Ascending aorta (tissue), 2 donors: ENCODE results near the gene MMADHC. TPM values are rescaled to one million over a fixed set of nuclear protein-coding genes. Genes with fewer than 3 reads are reported as not detected.

Source experiments
- DNase-seq, 2 donors: peaks; one replicate each; pipeline ENCODE4 v3.0.0-alpha.2; 2019; ENCODE audit warnings: low spot score in 2 of 2
- H3K27ac ChIP-seq, 2 donors: fragments of 200-600 bp; sonication (generic); one replicate each; pipeline ENCODE4 v1.5.1; 2016 to 2017; ENCODE audit warnings: mild to moderate bottlenecking in 1 of 2
- H3K27me3 ChIP-seq: fragments of 200-600 bp; sonication (generic); one replicate; pipeline ENCODE4 v1.5.1; 2017
- H3K36me3 ChIP-seq, 2 donors: fragments of 200-600 bp; sonication (generic); one replicate each; pipeline ENCODE4 v1.5.1; 2016
- H3K4me1 ChIP-seq, 2 donors: fragments of 200-600 bp; sonication (generic); one replicate each; pipeline ENCODE4 v1.5.1; 2016 to 2017; ENCODE audit warnings: mild to moderate bottlenecking in 1 of 2
- H3K4me3 ChIP-seq, 2 donors: fragments of 200-600 bp; sonication (generic); one replicate each; pipeline ENCODE4 v1.5.1; 2016 to 2017; ENCODE audit warnings: mild to moderate bottlenecking in 1 of 2
- H3K9me3 ChIP-seq, 2 donors: fragments of 200-600 bp; sonication (generic); one replicate each; pipeline ENCODE4 v1.5.1; 2016
- intact Hi-C: fragments of 100-400 bp; cut with DNase I; formaldehyde crosslinking; loops from one replicate; pipeline ENCODE4 v1.15.1; 2023
- total RNA-seq: library from RNA; depleted of rRNA; stranded (reverse); fragments of >200 nt; gene quantifications from one replicate; pipeline ENCODE4 v1.1.0, GENCODE V29; 2016
- TF ChIP-seq, protein P1 (sequence below), 3 experiments: fragments of 200-600 bp in 2 of 3; fragments of 450-650 bp in 1 of 3; sonication (generic) in 2 of 3; IDR thresholded peaks; one replicate each; pipeline ENCODE4 v1.5.1; 2016 to 2019; ENCODE audit warnings: antibody characterized with exemption in 3 of 3, mild to moderate bottlenecking in 1 of 3, moderate library complexity in 1 of 3

The MMADHC gene
- 35.8 TPM for total RNA-seq

- no peaks in the 10 kb centered on the region for H3K27me3 ChIP-seq
- H3K9me3 ChIP-seq: no peaks in the 10 kb centered on the region
- H3K27ac ChIP-seq: peak within 1 kb of the TSS; percentile 89 to 99
- intact Hi-C loops: loop anchor here (1.0 to 10.0 kb wide), 10 partner anchors 253 to 1827 kb away; partner anchors contain the start of genes ACVR2A, EPC2, LYPD6 and MBD5
- H3K36me3 ChIP-seq: no peaks in the 10 kb centered on the region
- TF ChIP-seq, protein P1, sequence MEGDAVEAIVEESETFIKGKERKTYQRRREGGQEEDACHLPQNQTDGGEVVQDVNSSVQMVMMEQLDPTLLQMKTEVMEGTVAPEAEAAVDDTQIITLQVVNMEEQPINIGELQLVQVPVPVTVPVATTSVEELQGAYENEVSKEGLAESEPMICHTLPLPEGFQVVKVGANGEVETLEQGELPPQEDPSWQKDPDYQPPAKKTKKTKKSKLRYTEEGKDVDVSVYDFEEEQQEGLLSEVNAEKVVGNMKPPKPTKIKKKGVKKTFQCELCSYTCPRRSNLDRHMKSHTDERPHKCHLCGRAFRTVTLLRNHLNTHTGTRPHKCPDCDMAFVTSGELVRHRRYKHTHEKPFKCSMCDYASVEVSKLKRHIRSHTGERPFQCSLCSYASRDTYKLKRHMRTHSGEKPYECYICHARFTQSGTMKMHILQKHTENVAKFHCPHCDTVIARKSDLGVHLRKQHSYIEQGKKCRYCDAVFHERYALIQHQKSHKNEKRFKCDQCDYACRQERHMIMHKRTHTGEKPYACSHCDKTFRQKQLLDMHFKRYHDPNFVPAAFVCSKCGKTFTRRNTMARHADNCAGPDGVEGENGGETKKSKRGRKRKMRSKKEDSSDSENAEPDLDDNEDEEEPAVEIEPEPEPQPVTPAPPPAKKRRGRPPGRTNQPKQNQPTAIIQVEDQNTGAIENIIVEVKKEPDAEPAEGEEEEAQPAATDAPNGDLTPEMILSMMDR (IDR thresholded peaks at IDR 0.05): no peak
- peaks cover 0 to 16% of the 10 kb centered on the region in 2 donors for H3K4me1 ChIP-seq
- peak; percentile 76 to 97 for DNase-seq
- peak within 1 kb of the TSS; percentile 72 to 84 for H3K4me3 ChIP-seq
Measured at GRCh38 chr2:149587220-149587949, at the start of gene MMADHC. Gene MMADHC, minus strand, starts transcription at chr2:149587775. Its CDS starts 678 bp downstream, at chr2:149587097.

DNA sequence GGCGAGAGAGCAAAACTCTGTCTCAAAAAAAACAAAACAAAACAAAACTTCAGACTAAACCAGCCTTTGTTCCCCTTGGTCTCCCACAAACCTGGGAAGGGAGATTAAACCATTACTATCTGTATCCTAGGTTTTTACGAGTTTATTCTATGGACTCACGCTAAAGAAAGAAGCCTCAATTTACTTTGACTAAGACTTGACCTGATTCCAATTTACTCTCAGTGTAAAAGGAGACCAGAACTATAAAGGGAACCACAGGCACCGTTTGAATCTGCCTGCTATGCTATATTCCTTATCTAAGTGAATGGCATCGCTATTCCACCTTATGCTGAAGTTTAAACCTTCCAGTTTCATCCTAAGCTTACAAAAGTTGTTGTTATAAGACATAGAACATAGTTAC is 46.5 kb upstream of the MMADHC start:
- Histone ChIP-seq H3K4me1 (no peaks in the 10 kb centered on the region), H3K27ac (no peak overlapping the region), H3K9me3 (no peaks in the 10 kb centered on the region), H3K36me3 (no peaks in the 10 kb centered on the region), H3K4me3 (no peak overlapping the region), H3K27me3 (no peaks in the 10 kb centered on the region)
- no peak for DNase-seq
- intact Hi-C loops: no loop called here
- TF ChIP-seq, protein P1 (IDR thresholded peaks at IDR 0.05): no peak

GRCh38 chr2:149630445-149630844 is 42.9 kb upstream of the MMADHC start:
- TF ChIP-seq, protein P1 (IDR thresholded peaks at IDR 0.05): no peak
- H3K4me1 ChIP-seq: no peaks in the 10 kb centered on the region
- H3K36me3 ChIP-seq: no peaks in the 10 kb centered on the region
- H3K27ac ChIP-seq: no peak overlapping the region
- no peak overlapping the region for H3K4me3 ChIP-seq
- DNase-seq: no peak
- H3K27me3 ChIP-seq: no peaks in the 10 kb centered on the region
- no peaks in the 10 kb centered on the region for H3K9me3 ChIP-seq
- intact Hi-C loops: no loop called here

GRCh38 chr2:149629026-149629425 is 41.5 kb upstream of the MMADHC start:
- no peaks in the 10 kb centered on the region for H3K36me3 ChIP-seq
- no peak overlapping the region for H3K4me3 ChIP-seq
- TF ChIP-seq, protein P1 (IDR thresholded peaks at IDR 0.05): no peak
- no peaks in the 10 kb centered on the region for H3K4me1 ChIP-seq
- DNase-seq: no peak
- no peak overlapping the region for H3K27ac ChIP-seq
- H3K9me3 ChIP-seq: no peaks in the 10 kb centered on the region
- no peaks in the 10 kb centered on the region for H3K27me3 ChIP-seq
- intact Hi-C loops: no loop called here

DNA sequence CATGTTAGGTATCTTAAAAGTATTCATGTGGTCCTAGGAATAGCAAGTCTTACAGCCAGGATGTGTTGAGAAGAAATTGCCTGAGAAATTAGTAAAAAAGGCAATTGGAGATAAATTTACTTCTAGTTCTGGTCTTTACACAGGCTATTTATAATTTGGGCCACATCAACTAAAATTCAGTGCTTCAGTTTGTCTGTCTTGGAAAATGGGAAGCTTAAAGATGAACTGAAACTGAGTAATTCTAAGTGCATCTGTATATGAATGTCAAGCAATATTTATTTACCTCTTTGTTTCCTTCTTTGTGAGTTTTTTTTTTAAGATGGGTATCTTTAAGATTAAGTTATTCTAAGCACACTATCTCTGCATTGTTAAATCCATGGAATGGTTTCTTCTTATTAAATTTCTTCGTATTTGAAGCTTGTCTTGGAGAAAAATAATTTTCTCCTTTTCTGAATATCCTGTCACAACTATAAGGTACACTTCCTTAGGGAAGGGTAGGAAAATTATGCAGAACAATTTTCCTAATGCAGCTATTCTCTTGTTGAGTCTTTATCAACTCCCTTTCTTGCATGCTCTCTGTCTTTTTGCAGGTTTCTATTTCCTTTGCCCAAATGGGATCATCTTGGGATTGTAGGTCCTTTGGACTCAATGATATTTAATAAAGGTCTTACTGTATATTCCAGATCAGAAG is 39.7 kb upstream of the MMADHC start:
- TF ChIP-seq, protein P1 (IDR thresholded peaks at IDR 0.05): no peak
- Histone ChIP-seq H3K27ac (no peak overlapping the region), H3K9me3 (no peaks in the 10 kb centered on the region), H3K27me3 (no peaks in the 10 kb centered on the region), H3K4me3 (no peak overlapping the region), H3K4me1 (no peaks in the 10 kb centered on the region), H3K36me3 (no peaks in the 10 kb centered on the region)
- intact Hi-C loops: no loop called here
- DNase-seq: no peak
